Stomach (tissue), 4 donors: ENCODE results near the gene TNIP3.

Experiments
- EP300 ChIP-seq: sonication (generic); formaldehyde crosslinking; IDR thresholded peaks from one replicate; pipeline ENCODE4 v1.6.1; 2017; ENCODE audit warnings: antibody characterized with exemption
- POLR2AphosphoS5 ChIP-seq, 3 donors: sonication (generic); formaldehyde crosslinking; IDR thresholded peaks; one replicate each; pipeline ENCODE4 v1.6.1; 2016; ENCODE audit warnings: antibody characterized with exemption in 3 of 3
- TF ChIP-seq, protein P1 (sequence below), 7 experiments: fragments of 450-650 bp in 4 of 7; fragments of 200-600 bp in 3 of 7; sonication (generic) in 3 of 7; IDR thresholded peaks; one replicate each; pipeline ENCODE4 v1.5.1; 2016 to 2019; ENCODE audit warnings: antibody characterized with exemption in 7 of 7, control low read depth in 2 of 7, mild to moderate bottlenecking in 1 of 7

DNA sequence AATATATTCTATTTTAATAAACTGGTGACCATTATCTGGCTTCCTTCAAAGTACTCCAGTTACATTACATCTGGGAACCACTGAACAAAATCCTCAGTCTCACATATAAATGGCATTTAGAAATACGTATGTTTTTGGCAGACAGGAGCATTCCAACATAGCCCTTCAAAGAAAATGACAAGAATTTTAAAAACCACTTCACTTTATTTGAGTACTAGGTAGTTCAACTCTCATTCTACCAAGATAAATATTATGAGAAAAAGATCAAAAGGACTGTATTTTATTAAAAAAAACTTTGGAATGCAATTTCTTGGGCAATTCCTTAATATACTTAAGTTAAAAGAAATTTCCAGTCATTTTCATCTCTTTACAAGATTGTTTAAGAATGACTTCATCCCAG lies 17.6 kb downstream of the TNIP3 start:
- TF ChIP-seq, protein P1, sequence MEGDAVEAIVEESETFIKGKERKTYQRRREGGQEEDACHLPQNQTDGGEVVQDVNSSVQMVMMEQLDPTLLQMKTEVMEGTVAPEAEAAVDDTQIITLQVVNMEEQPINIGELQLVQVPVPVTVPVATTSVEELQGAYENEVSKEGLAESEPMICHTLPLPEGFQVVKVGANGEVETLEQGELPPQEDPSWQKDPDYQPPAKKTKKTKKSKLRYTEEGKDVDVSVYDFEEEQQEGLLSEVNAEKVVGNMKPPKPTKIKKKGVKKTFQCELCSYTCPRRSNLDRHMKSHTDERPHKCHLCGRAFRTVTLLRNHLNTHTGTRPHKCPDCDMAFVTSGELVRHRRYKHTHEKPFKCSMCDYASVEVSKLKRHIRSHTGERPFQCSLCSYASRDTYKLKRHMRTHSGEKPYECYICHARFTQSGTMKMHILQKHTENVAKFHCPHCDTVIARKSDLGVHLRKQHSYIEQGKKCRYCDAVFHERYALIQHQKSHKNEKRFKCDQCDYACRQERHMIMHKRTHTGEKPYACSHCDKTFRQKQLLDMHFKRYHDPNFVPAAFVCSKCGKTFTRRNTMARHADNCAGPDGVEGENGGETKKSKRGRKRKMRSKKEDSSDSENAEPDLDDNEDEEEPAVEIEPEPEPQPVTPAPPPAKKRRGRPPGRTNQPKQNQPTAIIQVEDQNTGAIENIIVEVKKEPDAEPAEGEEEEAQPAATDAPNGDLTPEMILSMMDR (IDR thresholded peaks at IDR 0.05) = no peak
- TF ChIP-seq EP300 = no peak
- TF ChIP-seq POLR2AphosphoS5 (IDR thresholded peaks at IDR 0.05) = no peak
